GM08714 (cell line): ENCODE results near the gene SNIP1.
"Not testable (repeated sequence)": the region's sequence is repeated elsewhere in the genome, so short reads cannot be mapped to it uniquely, and the experiment has no call there.

Experiments used
- H3K4me3 ChIP-seq: fragments of 200-500 bp; sonication (Bioruptor generic); 2 replicates; pipeline ENCODE4 v1.5.1; 2014; ENCODE audit warnings: mild to moderate bottlenecking, low read length, inconsistent platforms
- ZNF274 ChIP-seq: IDR thresholded peaks from 2 replicates; pipeline ENCODE4 v1.6.1; 2012; ENCODE audit warnings: mild to moderate bottlenecking, low read depth, low read length

Gene SNIP1

DNA sequence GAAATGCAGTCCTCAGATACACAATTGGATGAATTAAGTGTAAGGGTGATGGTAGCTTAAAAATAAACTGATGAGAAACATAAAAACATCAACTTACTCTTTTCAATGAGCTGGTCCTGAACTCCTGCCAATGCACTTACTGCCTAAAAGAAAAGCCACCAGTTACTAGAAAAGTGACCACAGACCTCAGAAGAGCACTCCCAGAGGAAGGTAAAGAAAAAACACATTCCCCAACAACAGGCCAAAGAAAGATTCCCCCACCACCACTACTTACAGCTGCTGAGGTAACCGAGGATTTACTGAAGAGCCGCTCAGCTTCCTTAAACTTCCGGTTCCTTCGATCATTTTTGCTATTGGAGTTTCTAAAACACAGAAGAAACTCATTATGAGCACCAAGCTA is 44.9 kb downstream of the SNIP1 start:
- H3K4me3 ChIP-seq = no peak overlapping the region
- TF ChIP-seq ZNF274 = no peak

GRCh38 chr1:37506740-37507139 is 47.4 kb downstream of the SNIP1 start:
- no peak for TF ChIP-seq ZNF274
- no peak overlapping the region for H3K4me3 ChIP-seq

DNA sequence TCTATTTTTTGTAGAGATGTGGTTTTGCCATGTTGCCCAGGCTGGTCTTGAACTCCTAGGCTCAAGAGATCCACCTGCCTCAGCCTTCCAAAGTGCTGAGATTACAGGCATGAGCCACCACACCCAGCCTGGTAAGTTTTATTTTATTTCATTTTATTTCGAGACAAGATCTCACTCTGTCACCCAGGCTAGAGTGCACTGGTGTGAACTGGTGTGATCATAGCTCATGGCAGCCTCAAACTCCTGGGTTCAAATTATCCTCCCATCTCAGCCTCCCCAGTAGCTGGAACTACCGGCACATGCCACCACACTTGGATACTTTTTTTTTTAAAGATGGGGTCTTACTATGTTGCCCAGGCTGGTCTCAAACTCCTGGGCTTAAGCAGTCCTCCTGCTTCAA is 51.3 kb downstream of the SNIP1 start:
- H3K4me3 ChIP-seq = not testable (repeated sequence)

GRCh38 chr1:37502104-37502503 is 52.0 kb downstream of the SNIP1 start:
- H3K4me3 ChIP-seq = no peak overlapping the region
- no peak for TF ChIP-seq ZNF274

GRCh38 chr1:37501661-37502060 is 52.4 kb downstream of the SNIP1 start:
- TF ChIP-seq ZNF274 = no peak
- H3K4me3 ChIP-seq = no peak overlapping the region

DNA sequence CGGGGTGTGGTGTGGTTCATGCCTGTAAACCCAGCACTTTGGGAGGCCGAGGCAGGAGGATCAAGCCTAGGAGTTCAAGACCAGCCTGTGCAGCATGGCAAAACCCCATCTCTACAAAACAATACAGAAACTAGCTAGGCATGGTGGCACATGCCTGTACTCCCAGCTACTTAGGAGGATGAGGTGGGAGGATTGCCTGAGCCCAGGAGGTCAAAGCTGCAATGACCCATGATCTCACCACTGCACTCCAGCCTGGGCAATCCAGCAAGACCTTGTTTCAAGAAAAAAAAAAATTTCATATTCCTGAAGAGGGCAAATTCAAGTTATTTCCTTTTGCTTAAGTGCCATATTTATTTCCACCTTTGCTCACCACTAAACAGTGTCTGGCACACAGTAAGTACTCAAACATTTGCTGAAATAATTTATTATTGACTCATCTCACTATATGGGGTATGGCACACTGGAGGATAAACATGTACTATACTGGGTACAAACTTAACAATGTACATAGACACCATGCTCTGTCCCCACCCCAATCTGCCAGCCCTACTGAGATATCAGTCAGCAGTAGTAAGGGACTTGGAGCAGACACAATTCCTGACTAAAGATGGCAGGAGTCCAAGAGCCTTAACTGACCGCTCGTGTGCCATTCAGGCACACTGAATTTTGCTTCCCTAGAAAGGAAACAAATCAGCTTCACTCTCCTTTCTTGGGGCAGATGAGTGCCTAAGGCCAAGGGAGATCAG is 55.0 kb downstream of the SNIP1 start:
- H3K4me3 ChIP-seq = no peak overlapping the region
- TF ChIP-seq ZNF274 = no peak

GRCh38 chr1:37497832-37498231 is 56.3 kb downstream of the SNIP1 start:
- TF ChIP-seq ZNF274 = no peak
- H3K4me3 ChIP-seq = no peak overlapping the region

DNA sequence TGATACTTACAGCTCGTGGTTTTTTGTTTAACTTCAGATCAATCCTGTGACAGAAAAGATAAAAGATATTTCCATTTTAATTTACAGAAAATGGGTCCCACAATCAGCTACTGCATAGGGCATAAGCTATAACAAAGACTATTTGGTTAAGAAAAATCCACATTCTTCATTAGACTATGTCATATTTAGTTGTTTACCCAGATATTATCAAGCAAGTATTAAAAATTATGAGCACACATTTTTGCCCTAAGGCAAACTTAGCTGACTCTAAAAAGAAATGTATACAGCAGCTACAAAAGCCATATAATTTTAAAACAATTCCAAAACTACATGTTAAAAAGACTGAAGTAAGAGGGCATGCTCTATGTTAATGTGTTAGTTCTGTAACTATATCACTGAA is 58.2 kb downstream of the SNIP1 start:
- no peak for TF ChIP-seq ZNF274

DNA sequence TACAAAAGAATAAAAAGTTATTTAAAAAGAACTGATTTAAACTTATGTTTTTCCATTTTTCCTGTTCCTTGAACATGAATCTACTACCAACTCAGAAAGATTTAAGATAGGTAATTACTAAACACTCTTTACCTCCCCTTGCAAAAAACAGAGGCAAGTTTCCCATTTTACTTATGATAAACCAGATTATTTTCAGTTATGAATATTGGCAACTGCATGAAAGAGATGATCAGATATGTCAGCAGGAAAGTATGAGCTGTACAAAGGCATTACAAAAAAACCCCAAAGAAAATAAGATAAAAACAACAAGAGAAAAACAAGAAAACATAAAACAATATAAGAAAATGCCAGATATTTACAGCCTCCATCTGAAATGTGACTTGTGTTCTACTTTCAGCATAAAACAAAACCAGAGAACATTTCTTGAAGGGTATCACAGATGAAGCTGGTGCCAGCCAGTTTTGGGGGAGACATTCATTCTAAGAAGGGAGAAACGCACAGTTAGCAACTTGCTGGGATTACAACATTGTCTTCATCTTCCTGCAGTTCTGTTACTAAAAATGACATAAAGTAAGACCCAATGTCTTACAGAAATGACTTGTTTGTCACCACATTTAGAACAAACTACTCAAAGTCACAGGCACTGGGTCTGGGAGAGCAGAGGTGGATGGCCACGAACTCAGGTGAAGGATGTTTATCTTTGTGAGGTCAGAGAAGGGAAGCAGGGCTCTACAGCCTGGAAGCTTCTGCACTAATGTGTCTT is 60.6 kb downstream of the SNIP1 start:
- H3K4me3 ChIP-seq = no peak overlapping the region
- no peak for TF ChIP-seq ZNF274

More for the DNA sequence above, 58.2 kb downstream of the SNIP1 start:
- H3K4me3 ChIP-seq = no peak overlapping the region

DNA sequence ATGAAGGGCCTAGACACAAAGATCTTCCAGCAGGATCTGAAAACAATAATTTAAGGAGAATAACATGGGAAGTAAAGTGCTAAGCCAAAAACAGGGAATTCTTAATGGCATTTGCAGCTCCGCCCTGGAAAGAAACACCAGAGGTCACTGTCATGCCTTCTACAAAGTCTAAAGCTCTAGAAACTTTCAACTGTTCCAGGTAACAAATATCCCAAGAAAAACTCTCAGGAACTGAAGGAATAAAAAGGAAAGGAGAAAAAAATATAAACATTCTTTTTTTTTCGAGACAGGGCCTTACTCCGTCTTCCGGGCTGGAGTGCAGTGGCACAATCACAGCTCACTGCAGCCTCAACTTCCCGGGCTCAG is 66.5 kb downstream of the SNIP1 start:
- TF ChIP-seq ZNF274 = no peak
- no peak overlapping the region for H3K4me3 ChIP-seq

- no peak overlapping the region for H3K4me3 ChIP-seq
- no peak for TF ChIP-seq ZNF274
Observed at GRCh38 chr1:37486680-37487618, 67.1 kb downstream of the SNIP1 start.

DNA sequence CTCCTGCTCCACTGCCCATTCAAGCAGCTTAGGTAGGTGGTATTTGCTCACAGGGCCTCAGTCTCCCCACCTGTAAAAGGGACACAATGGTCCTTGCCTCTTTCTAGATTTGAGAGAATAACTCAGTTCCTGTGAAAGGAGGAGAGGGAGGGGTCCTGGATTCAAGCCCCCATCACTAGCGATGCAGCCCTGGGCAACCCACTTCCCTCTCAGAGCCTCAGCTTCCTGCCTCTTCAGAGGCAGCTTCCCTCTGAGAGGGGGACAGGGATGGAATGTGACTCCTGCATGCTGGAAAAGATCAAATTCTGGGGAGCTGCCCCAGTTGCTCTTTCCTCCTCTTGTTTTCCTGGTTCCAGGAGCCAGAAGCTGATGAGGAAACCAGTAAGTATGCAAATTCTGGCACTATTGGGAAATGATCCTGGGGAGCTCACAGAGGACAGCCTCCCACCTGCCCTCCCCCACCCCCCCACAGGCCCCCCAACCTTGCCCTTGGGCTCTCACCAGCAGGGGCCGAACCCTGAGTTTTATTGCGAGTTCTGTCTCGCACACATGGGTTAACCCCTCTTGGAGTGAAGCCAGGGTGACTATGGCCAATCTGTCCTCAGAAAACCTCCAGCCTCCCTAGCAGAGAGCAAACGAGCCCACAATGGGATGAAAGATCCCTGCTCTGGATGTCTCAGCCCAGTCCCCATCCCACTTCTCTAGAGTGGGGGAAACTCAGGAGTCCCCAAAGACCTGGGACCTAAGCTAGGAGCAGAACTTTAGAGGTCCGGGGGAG is 68.0 kb downstream of the SNIP1 start:
- no peak overlapping the region for H3K4me3 ChIP-seq
- no peak for TF ChIP-seq ZNF274
